LNCaP clone FGC (cell line): ENCODE data around the gene PPM1L.
"Not testable (repeated sequence)": the region's sequence is repeated elsewhere in the genome, so short reads cannot be mapped to it uniquely, and the experiment has no call there.

Source experiments
- DNase-seq: peaks from one replicate; pipeline ENCODE4 v3.0.0-alpha.2; 2011; ENCODE audit warnings: low read depth
- H3K4me3 ChIP-seq: 2 replicates; pipeline ENCODE4 v1.5.1; 2011; ENCODE audit warnings: mild to moderate bottlenecking, low read depth, low read length, control low read depth
- TF ChIP-seq, protein P1 (sequence below): IDR thresholded peaks from 2 replicates; pipeline ENCODE4 v1.5.1; 2012; ENCODE audit warnings: mild to moderate bottlenecking; ENCODE audit not compliant: control insufficient read depth, insufficient read depth; ENCODE audit errors: extremely low read depth

Gene PPM1L

GRCh38 chr3:161020256-161020655, 264.2 kb downstream of the PPM1L start:
- no peak for DNase-seq
- H3K4me3 ChIP-seq, result no peak overlapping the region
- TF ChIP-seq, protein P1, sequence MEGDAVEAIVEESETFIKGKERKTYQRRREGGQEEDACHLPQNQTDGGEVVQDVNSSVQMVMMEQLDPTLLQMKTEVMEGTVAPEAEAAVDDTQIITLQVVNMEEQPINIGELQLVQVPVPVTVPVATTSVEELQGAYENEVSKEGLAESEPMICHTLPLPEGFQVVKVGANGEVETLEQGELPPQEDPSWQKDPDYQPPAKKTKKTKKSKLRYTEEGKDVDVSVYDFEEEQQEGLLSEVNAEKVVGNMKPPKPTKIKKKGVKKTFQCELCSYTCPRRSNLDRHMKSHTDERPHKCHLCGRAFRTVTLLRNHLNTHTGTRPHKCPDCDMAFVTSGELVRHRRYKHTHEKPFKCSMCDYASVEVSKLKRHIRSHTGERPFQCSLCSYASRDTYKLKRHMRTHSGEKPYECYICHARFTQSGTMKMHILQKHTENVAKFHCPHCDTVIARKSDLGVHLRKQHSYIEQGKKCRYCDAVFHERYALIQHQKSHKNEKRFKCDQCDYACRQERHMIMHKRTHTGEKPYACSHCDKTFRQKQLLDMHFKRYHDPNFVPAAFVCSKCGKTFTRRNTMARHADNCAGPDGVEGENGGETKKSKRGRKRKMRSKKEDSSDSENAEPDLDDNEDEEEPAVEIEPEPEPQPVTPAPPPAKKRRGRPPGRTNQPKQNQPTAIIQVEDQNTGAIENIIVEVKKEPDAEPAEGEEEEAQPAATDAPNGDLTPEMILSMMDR, result no peak

GRCh38 chr3:161025911-161026310, 269.9 kb downstream of the PPM1L start:
- DNase-seq, result no peak
- H3K4me3 ChIP-seq, result no peak overlapping the region
- TF ChIP-seq, protein P1, result no peak

DNA sequence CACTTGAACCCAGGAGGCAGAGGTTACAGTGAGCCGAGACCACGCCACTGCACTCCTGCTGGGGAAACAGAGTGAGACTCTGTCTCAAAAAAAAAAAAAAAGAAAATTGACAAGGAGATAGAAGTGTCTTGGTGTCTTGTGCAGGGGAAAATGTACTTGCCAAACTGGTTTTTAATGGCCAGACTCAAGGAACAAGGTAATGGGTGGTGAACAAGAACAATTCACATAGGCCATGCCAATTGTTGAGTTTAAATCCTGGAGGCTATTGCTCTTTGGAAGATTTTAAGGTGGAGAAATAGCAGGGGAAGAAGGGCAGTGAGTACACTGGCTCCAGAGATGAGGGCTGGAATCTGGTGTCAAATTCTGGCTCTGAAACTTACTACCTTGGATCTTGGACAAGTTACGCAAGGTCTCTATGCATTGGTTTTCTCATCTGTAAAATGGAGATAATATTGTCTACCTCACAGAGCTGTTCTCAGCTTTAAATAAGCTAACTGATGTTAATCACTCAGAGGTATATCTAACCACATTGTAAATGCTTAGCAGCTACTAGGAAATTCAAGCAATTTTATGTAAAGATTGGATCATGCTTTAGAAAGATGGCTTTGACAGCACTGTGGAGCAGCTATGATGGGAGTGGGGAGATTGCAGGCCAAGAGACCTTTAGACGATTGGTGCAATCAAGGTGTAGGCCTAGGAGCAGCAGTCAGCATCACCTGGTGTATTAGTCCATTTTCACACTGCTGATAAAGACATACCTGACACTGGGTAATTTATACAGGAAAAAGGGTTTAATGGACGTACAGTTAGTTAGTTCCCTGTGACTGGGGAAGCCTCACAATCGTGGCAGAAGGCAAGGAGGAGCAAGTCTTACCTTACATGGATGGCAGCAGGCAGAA, 270.8 kb downstream of the PPM1L start:
- TF ChIP-seq, protein P1, result no peak
- no peak for DNase-seq
- no peak overlapping the region for H3K4me3 ChIP-seq

DNA sequence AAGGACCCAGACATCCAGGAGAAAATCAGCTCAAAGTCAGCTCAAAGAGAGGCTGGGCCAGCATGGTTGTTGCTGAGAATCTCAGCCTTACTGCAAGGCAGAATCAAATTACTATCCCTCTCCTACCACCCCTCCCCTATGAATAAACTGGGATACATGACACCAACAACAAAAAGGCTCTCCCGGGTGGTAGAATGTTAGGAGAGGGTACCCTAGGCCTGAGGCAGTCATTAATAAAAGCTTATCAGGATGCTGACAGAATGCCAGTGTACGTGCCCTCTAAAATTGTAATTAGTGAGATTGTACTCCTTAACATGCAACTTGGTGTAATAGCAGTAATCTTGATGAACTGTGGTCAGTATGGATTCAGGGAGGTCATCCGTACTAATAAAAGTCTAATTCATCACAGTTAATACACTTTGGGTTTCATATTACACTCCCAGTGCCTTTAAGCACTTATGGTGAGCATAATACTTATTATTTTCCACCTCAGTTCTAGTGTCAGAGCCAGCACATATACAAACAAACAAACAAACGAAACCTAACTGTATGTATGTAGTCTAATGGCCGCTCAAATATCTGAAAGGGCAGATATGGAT, 272.6 kb downstream of the PPM1L start:
- H3K4me3 ChIP-seq, result no peak overlapping the region
- no peak for DNase-seq
- TF ChIP-seq, protein P1, result no peak

- TF ChIP-seq, protein P1, result no peak
- DNase-seq, result no peak
- H3K4me3 ChIP-seq, result no peak overlapping the region
Measured at GRCh38 chr3:161031134-161031533, 275.1 kb downstream of the PPM1L start.

- DNase-seq, H3K4me3 ChIP-seq: not testable (repeated sequence)
Measured at GRCh38 chr3:161034913-161035550, 279.0 kb downstream of the PPM1L start.

DNA sequence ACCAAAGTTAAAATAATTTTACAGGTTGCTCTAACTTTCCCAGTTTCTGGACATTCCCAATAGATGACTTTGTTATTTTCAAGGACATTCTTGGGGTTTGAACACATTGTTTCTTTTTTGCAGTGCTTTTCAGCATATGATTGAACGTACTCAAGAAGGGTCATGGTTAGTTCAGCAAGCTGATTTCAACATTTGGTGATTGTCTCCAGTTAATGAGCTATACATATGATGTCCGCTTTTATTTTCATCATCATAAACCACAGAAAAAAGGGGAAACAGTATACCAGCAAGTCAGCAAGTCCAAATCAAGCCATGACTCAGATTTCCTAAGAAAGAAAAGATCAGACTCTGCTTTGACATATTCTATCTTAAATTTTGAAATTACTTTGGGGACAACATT, 279.7 kb downstream of the PPM1L start:
- DNase-seq, result no peak
- no peak overlapping the region for H3K4me3 ChIP-seq
- TF ChIP-seq, protein P1, result no peak
